SHP77 (cell line): Measurements from ENCODE around the gene ADRA1B.

Source experiments
- DNase-seq, 2 experiments: peaks; one replicate each; lab custom pipeline; 2025; lab: John Stamatoyannopoulos, UW

ADRA1B gene

DNA sequence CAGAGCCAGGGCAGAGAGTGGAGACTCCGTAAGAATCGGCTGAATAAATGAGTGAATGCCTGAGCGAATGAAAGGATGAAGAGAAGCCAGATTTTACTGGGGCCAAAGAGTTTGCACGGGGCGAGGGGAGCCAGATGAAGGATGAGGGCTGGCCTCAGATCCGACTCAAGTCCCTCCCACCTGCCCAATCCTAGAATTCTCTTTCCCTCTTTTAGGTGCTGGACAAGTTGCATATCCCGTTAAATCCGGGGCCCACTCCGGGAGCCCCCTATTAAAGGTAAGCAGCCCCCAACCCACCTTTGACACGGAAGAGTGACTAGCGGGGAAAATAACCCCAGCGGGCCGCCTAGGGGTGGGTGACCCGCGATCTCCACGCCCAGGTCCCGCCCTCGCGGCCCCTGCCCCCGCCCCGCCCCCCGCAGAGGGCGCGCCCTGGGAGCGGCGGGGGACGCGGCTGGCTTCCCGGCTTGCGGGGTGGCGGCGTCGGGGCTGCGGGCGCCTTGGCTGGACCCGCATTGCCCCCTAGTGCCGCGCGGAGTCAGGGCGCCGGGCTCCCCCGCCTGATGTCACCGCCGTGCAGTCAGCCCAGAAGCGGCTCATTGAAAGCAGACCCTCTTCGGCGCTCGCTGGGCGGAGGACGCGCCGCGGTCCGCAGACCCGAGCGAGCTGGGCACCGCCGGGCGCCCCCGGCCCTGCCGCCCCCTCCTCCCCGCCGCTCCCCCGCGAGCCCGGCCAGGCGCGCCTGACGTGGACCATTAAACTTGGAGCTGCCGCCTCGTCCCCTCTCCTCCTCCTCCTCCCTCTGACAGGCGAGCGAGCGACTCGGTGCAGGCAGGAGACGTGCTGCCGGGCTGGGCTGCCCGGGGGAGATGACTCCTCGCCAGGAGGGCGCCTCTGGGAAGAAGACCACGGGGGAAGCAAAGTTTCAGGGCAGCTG, at the start of gene ADRA1B:
Gene ADRA1B (plus strand): TSS at position 579 of the 937 bp plus-strand sequence. CDS start 424 bp downstream, outside the sequence.
- DNase-seq = no peak

DNA sequence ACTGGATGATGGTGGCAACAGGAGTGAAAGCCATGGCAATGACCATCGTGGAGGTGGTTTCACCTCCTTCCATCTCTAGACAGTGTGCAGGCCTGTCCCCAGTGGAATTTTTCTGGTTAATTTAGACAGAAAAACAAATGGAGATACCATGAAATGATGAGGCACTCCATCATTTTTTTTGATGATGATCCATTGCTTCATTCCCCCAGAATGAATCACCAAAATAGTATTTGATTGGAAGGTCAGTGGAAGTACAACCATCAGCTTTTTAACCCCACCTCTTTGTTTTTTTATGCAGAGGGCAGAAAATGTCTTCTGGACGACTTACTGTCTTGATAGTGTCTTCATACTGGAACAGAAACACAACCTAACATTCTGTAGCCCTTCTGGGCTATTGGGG, 42.6 kb upstream of the ADRA1B start:
- DNase-seq = no peak

- DNase-seq = no peak
Observed at GRCh38 chr5:159874263-159874662, 42.0 kb upstream of the ADRA1B start.

DNA sequence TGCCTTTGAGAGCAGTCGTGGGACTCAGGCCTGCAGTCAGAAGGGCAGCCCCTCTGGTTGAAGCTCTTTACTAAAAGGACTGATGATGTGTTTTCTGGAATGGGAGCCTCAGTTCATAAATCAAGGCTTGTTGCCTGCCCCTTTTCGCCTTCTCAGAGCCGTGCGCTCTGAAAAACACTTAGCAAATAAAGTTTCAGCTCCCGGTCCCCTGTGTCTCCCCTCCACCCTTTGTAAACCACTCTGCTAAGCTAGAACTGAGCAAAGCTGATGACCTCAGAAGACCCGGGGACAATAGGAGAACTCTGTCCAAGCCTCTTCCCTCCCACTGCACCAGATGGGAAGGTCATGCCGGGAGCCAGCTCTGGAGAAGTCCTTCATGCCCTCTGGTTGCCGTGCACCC, 39.3 kb upstream of the ADRA1B start:
- no peak for DNase-seq

GRCh38 chr5:159877894-159878448, 38.3 kb upstream of the ADRA1B start:
- DNase-seq = no peak

DNA sequence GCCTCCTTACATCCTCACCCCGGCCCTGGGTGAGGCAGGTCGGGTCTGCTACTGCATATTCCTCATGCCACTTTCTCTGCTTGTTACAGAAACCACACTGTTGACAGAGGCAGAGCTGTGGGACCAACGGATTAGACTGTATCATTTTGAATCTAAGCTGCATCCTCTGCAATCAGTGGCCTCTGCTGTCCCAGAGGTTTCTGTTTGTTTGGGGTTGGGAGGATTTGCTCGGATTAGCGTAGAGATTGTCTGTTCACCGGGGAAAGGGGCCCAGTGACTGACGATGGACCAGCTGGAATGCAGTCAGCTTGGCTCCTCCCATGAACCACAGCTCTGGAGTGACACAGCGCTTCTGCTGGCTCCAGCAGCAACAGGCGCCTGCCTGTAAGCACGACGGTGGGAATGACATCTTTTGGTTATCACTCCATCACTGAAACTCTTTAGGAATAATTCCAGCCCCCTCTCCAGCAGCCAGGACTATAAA, 37.3 kb upstream of the ADRA1B start:
- peak; percentile 21 to 59 for DNase-seq

- no peak for DNase-seq
Observed at GRCh38 chr5:159880676-159881075, 35.6 kb upstream of the ADRA1B start.

- no peak for DNase-seq
Observed at GRCh38 chr5:159881967-159882366, 34.3 kb upstream of the ADRA1B start.

GRCh38 chr5:159883522-159883950, 32.7 kb upstream of the ADRA1B start:
- no peak for DNase-seq

DNA sequence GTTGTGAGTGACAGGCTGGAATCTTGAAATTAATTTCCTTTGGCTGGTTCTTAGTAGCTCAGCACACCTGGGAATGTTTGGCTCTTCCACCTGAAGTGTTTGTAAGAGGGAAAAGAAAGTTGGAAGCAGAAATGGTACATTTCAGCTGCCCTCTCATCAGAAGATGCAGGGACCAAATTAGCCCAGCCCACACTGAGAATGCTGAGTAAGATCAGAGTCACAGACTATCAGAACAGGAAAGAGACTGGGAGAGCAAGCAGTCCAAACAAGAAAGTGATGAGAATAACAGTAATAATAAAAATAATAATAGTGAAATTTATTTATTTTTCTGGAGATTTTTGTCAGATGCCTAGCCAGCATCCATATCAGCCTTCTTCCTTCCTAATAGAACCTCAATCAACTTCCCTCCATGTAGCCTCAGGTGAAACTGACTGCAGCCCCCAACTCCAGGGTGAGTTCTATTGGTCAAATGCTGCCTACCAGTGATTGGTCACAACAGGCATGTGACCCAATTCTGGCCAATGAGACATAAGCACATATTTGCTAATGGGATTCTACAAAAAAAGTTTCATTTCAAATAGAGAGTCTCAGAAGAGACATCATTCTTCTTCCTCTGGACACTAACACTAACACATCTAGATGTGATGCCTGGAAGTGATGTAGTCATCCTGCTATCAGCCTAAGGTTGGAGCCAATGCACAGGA, 31.2 kb upstream of the ADRA1B start:
- DNase-seq = no peak

GRCh38 chr5:159886296-159886695, 30.0 kb upstream of the ADRA1B start:
- peak in 1 of 2 experiments; percentile 21 for DNase-seq

DNA sequence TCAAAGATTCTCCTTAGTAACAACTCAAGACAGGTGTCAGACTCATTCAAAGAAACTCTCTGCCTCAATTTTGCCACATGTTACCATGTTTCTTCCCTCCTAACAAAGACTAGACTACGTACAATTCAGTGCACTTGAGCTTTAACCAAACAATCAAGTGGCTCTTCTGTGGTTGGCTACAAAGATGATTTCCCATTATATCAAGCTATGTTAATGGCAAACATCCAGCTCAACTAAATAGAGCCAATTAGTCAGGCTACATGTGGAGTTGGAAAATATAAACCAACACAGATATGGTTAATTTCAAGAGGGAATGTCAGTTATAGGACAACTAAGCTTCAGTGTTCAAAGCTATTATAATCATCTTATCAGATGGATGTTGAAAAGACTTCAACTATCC, 29.2 kb upstream of the ADRA1B start:
- no peak for DNase-seq

DNA sequence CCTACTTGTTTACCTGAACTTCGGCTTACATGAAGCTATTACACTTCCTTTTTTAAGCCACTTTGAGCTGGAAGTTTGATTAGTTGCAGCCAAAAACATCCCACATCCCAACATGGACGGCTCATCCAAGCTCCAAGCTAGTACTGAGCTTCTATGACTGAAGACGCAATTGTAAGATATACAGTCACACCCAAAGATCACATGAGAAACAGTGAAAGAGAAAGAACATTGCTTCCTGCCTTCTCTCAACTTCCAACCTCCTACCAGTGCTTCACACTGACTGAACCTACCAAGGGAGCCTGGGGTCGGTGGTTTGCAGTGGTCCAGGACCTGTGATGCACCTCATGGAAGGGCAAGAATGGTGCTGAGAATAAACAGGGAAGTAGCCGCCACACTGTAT, 27.4 kb upstream of the ADRA1B start:
- DNase-seq = no peak

- no peak for DNase-seq
Observed at GRCh38 chr5:159890141-159890540, 26.1 kb upstream of the ADRA1B start.

DNA sequence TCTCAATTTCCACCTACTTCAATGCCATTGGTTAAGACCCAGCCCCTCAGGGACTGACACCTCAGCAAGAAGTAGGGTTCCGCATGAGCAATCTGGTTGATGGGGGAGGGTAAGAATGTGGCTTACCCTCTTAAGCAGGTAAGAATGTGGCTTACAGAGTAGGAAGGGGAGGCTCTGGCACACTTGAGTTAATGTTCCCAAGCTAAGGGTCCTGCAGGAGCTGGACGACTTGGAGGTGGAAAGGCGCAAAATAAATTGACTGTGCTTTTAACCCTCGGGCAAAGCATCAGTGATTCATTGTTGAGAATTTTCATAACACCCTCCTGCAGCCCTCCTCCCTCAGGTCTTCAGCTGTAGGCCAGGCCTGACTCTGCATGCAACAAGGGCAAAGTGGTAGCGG, 24.9 kb upstream of the ADRA1B start:
- no peak for DNase-seq

DNA sequence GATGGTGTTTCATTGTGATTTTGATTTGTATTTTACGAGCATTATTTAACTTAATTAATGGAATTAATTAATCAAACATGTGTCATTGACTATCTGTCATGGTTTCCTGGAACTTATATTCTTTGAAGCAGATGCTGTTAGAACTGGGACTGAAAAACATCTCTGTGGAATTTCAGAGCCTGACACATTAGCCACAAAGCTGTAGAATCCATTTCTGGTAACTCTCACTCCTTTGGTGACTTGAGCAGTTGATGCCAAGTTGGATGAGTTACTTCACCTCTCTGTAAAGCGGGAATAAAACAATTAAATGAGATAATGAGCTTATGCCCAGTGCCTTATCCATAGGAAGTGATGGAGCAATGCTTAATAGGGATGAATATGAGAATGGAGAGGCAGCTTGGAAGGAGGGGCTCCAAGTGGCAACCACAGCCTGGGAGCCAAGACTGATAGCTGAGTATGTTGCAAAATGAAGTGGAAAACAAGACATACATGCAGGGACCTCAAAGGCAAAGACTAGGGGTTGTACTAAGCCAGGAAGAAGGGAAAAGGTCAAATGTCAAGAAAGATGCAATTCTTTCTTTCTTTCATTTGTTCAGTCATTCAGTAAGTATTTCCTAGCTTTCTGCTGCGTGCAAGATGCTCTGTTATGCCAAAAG, 23.1 kb upstream of the ADRA1B start:
- no peak for DNase-seq

GRCh38 chr5:159894149-159894720, 22.0 kb upstream of the ADRA1B start:
- no peak for DNase-seq

DNA sequence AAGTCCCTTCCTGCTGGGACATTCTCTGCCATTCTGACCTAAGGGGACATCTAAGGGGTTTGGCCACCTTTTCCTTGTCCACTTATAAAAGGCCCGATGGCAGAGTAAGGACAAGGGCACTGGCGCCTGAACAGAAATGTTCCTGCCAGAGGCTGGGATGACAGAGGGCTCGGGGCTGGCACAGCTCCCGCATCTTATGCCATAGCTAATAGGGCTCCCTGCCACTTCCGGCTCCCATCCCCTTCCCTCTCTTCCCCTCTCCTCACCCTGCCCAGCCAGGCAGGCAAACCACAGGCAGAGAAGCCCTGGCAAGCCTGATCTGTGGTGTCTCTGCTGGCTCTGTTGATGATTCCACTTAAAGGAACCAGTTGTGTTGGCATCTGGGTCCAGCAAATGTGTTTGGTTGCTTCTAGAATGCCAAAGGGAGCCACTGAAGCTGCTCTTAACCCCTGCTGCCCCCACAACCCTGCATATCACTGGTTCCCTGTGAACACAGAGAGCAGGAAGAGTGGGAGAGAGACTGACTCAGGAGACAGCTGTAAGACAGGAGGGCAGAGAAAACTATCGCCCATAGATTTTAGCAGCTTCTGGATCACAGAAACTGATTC, 18.4 kb upstream of the ADRA1B start:
- no peak for DNase-seq

DNA sequence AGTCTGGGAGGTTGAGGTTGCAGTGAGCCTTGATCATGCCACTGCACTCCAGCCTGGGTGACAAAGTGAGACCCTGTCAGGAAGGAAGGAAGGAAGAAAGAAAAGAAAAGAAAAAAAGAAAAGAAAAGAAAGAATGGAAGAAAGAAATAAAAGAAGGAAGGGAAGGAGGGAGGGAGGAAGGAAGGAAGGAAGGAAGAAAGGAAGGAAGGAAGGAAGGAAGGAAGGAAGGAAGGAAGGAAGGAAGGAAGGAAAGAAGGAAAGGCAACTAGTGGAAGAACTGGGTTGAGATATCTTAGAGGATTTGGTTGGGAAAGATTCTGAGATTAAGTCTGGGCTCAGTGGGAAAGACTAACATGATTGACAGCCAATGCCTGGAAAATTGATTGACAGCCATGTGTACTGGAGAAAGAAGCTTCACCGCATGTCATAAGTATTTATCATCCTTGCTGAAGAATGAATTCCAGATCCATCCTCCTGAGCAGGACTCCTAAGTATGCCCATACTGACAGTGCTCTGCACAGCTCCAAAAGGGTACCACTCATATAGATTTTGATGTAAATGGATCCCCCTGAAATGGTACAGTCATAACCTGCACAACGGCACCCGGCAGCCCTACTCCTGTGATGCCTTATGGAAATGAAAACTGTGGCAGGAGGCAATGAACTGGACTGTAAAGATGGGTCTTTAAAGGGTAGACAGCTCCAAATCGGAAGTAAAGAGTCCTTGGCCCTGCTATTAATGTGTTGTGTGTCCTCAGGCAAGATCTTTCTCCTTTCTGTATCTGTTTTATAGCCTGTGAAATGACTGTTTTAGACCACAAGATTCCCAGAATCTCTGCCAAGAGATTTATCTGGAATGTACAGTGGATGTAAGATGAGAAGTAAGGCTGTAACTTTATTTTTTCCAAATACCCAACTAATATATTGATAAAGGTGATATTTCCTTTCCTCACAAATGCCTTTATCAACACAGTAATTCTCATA, 16.9 kb upstream of the ADRA1B start:
- DNase-seq = no peak

DNA sequence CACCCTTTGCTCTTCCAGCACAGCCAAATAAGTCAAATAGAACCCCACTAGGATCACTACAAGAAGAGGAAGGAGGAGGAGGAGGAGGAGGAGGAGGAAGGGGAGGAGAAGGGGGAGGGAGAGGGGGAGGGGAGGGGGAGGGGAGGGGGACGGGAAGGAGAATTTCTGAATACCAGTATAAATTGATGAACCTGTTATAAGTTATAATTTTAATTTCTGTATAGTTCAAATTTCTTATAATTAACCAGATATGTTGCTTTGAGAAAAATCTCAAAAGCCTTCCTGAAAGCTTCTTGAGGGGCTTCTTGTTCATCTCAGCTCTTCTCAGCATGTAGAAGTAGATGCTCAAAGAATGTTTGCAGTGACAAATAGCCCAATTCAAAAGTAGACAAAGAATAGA, 15.0 kb upstream of the ADRA1B start:
- no peak for DNase-seq
